Skin of body (tissue), 2 donors: Measurements from ENCODE around the gene VAMP5. TPM values are rescaled to one million over a fixed set of nuclear protein-coding genes. Genes with fewer than 3 reads are reported as not detected.
"Not testable (repeated sequence)": the region's sequence is repeated elsewhere in the genome, so short reads cannot be mapped to it uniquely, and the experiment has no call there.

ENCODE experiments used
- DNase-seq: peaks from one replicate; lab custom pipeline; 2025; lab: John Stamatoyannopoulos, UW
- total RNA-seq: library from RNA; depleted of rRNA; stranded (reverse); fragments of >200 nt; gene quantifications from one replicate; pipeline ENCODE4 v1.2.3, GENCODE V29; 2014

The VAMP5 gene
- total RNA-seq, 1 donor from 2014 or later = 8.9 TPM

DNA sequence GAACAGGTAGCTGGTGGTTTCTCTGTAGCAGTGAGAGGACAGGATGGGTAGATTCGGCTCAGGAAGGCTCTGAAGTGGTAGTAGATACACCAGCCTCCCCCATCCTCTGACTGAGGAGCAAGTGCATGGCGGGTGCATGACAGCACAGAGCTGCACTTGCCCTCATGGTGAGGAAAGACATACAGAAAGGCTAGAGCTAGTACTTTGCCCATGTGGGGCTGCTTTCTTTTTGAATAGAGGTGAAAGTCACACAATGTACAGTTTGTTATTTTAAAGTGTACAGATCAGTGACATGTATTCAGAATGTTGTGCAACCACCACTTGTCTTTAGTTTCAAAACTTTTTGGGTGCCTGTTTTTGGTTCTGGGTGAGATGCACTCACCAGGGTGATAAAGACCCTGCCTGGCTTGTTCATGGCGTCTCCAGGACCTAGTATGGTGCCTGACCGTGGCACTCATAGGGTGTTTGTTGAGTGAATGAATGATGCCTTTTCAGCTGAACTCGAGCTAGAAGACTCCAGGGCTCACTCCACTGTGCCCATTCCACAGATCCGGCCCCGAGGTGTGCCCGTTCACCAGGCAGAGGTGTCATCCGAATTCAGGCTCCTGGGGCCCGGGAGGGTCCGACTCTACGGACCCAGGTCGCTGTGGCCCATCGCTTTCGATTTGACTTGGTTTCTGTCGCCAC, 421 bp upstream of the VAMP5 start:
- DNase-seq = no peak

DNA sequence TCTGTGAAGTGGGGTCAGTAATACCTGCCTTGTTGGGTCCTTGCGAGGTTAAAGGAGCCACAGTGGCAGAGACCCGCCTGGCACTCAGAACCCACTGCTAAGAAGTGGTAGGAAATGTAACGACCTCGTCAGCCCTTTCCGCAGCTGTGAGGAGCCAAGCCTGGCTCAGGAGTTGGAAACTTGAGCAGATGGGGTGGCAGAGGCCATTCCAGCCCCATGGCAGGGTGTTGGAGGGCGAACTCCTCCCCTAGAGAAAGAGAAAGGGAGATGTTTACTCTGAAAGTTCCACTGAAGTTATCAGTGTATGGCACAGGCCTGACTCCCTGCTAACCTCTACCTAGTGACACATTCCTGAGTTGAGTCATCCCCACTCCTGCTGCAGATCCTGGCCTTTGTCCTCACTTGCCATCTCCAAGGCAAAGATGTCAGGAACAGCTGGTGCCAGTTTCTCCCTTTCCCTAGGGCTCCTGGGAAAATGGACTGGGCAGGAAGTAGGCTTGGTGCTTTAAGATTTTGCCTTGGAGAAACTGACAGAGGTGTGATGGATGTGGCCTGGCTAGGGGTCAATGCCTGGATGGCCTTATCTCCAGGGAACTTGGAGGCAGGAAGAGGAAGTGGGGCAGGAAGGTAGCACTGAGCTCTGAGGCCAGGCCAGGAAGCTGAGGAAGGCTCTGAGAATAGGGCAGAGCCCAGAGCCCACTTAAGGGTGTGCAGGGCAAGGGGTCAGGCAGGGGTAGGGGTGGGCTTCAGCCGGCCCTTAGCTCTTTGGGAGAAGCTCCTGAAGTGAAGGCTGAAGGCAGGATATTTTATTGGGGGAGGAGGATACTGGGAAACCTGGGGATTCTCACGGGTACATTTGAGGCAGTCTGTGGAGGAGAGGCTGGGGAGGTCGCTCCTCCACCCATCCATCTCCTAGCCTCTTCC, 888 bp downstream of the VAMP5 start:
- DNase-seq = no peak

DNA sequence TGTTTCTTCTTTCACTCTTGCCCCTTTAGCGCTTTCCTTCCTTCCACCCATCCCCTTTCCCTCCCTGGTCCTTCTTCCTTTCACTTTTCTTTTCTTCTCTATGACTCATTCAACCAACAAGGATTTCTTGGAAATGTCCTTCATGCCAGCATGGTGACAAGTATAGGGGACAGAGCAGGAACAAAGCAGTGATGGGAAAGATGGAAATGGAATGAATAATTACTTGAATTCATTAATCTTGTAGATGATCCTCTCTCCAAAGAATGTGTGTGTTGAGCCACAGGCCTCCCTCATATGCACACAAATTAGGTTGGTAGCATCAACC, 1.5 kb downstream of the VAMP5 start:
- no peak for DNase-seq

DNA sequence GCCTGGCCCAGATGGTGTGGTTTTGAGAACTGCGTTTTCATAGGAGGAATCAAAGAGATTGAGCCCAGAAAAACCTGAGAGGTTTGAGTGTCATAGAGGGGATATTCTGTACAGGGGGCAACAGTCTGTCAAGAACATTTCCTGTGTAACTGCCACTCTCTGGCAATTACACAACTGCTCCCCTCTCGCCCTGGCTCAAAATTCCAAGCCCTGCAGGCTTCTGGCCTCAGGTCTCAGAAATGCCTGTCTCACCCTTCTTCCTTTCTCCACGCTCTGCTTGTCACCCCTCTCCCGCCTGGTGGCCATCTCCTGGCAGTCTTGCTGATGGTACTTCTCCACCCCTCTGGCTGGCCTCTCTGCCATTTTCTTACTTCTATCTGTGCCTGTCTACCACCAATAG, 4.0 kb downstream of the VAMP5 start:
- DNase-seq = no peak

DNA sequence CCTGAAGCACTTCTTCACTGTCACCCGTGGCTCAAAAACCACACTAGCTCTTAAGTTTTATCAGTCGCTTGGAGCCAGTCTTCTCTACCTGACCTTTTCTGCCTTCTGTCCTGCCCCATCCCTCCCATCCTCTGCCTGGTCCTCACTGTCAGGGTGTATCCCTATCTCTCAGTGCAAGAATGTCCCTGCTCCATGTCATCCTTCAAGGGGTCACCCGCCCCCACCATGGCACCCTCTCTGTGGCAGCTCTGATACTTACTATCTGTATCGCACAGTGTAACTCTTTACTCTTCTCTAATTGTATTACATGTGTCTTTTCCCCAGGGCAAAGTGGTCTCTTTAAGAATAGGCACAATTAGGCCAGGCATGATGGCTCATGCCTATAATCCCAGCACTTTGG, 4.4 kb downstream of the VAMP5 start:
- DNase-seq = no peak

DNA sequence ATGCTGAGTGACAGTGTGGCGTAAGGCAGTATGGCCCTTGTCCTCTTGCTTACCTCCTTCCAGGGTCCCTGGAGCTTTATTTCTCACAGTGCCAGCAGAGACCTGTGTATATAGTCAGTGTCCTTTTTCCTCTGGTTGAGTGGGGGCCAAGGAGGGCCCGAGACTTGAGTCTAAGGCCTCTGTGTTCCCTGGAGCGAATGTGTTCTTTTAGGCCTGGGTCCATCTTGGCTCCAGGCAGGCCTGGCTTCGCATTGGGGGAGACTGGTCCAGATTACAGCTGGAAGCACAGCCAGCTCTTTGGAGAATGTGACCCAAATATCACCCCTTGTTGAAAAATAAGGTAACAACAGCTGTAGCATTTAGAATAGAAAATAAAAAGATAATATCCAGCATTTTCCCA, 5.0 kb downstream of the VAMP5 start:
- DNase-seq = no peak

DNA sequence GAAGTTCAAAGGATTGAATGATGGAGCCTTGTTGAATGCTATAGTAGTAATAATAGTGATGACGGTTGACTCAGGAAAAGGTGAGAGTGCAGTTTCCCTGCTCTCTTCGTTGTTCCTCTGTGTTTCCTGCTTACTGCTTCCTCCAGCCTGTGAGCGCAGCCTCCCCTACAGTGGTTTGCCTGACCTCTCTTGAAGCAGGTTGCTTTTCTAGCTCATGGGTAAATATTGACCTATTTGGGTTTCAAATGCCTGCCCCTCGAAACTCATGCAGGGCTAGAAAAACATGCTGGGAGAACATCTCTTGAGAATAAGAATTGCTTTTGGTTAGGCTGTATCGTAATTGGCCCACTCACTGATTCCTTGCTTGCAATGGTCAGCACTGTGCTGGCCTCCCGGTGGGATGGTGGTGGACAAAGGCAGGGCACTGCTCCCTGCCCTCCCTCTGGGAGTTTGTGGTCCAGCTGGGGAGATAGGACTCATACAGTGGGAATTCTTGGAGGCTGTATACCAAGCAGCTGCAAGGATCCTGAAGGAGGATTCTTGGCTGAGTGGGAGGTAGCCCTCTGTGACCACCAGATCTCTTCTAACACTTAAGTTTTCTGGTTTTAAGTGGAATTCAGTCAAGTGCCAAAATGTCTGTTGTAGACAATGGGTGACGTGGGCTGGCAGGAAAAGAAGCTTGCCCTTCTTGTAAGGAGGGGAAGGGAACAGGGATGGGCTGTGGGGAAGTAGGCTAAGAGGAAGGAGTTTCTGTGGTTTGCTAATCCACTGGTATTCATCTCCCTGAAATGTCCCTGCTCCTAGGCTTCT, 6.0 kb downstream of the VAMP5 start:
- no peak for DNase-seq

DNA sequence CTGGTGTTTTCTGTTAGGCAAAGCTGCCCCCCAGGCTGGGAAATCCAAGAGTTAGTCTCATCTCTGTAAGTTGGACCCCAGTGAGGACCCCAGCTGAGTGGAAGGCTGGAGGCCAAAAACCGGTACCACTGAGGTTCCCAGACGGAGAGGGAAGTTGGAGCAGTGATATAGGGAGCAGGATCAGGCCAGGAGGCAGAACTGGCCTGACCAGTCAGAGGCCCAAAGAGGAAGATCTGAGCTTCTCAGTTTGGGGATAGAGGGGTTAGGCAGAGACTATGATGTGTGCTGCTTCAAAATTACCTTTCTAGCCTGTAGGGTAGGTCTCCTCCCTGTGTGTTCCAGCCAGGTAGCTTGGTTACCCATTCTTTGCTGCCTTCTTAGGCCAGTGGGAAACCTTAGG, 6.7 kb downstream of the VAMP5 start:
- DNase-seq = no peak

DNA sequence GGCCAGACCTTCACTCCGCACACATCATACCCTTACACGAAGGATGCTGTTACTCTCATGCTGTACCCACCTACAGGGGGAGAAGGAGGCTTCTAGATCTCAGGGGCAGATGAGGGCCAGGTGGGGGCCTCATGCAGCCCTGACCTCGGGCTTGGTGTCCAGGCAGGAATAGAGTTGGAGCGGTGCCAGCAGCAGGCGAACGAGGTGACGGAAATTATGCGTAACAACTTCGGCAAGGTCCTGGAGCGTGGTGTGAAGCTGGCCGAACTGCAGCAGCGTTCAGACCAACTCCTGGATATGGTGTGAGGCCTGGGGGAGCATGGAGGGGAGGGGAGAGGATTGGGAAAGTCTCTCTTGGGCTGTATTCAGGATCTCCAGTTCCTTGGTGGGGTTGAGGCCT, 7.3 kb downstream of the VAMP5 start:
- DNase-seq = no peak

DNA sequence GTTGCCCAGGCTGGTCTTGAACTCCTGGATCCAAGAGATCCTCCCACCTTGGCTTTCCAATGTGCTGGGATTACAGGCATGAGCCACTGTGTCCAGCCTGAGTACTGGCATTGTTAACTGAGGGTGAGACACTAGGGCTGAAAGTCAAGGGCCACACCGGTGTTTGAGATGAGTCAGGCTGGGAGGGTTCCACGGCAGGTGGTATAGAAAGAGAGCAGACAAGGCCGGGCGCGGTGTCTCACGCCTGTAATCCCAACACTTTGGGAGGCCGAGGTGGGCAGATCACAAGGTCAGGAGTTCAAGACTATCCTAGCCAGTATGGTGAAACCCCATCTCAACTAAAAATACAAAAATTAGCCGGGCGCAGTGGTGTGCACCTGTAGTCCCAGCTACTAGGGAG, 8.1 kb downstream of the VAMP5 start:
- not testable (repeated sequence) for DNase-seq

DNA sequence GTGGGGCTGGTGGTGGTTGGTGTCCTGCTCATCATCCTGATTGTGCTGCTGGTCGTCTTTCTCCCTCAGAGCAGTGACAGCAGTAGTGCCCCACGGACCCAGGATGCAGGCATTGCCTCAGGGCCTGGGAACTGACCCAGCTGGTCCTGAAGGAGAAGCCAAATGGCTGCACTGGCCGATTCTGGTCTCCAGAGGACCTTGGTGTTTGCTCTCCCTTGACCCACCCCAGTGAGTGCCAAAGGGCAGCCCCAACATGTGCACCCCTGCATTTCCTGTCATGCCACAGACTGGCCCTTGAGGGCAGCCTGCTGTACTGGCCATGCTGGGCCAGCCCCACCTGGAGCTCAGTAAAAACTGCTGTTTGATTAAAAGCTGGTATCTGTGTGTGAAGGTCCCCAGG, 8.8 kb downstream of the VAMP5 start:
- no peak for DNase-seq

DNA sequence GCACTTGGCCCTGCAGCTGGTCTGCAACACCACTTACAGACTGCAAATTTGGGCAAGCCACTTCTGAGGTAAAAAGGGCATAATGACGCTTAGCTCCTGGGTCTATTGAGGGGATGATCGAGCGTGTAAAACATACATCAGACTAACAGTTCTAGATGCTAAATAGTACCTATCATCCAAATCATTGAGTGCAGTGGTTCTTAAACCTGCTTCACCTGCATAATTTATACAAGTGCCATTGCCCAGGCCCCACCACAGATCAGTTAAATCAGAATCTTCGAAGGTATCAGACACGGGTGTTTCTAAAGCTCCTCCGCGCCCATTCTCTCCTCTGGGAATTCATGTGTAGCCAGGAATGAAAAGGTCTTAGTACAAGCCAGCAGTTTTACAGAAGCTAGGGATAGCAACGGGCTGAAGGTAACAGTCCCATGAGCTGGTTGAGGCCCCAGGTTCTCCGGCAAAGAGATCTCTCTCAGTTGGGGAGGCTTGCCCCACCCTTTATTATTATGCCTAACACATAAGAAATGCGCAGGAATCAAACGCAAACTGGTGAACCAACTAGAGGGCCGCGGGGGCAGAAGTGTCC, 10.6 kb downstream of the VAMP5 start:
- no peak for DNase-seq

DNA sequence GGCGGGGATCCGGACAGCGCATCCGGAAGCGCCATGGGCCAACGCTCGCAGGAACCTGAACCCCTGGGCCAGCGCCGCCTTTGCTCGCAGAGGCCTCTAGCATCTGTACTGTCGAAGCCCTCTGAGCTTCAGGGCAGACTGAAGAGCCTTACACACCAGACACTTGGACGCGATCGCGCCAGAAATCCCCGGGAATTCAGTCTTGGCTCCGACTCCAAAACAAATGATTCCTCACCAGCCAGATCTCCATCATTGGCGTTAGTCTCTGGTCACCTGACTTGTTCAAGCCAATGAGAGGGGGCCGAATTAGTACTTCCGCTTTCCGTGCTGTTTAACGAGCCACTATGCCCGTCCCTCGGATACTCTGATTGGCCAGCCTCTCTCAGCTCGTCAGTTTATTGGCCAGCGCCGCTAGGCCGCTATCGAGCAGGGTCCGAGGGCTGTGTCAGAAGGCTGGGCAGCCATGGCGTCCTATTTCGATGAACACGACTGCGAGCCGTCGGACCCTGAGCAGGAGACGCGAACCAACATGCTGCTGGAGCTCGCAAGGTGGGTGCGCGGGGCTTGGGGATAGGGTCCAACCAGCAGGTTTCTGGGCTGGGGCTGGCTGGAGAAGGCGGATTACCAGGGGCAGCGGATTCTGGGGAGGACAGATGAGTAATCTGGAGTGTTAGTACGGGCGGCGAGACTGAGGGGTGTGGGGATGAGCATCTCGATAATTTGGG, 11.2 kb downstream of the VAMP5 start, which contains the start of gene RNF181:
TSS of gene RNF181 (plus strand) at position 445 of the 725 bp plus-strand sequence. CDS start at position 464, 19 bp downstream.
- DNase-seq = peak; percentile 100

DNA sequence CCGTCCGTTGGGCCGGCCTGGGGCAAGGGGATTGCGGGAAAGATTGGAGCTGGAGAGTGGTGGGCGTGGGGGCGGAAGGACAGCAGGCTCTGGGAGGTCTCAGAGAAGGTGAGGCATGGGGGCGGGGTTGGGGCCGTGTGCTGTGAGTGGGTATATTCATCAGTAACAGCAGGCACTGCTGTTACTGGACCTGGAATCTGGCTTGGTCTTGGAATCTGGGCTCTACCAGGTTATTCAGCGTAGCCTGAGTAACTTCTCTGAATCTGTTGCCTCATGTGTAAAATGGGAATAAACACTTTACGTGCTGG, 11.7 kb downstream of the VAMP5 start:
- DNase-seq = no peak

DNA sequence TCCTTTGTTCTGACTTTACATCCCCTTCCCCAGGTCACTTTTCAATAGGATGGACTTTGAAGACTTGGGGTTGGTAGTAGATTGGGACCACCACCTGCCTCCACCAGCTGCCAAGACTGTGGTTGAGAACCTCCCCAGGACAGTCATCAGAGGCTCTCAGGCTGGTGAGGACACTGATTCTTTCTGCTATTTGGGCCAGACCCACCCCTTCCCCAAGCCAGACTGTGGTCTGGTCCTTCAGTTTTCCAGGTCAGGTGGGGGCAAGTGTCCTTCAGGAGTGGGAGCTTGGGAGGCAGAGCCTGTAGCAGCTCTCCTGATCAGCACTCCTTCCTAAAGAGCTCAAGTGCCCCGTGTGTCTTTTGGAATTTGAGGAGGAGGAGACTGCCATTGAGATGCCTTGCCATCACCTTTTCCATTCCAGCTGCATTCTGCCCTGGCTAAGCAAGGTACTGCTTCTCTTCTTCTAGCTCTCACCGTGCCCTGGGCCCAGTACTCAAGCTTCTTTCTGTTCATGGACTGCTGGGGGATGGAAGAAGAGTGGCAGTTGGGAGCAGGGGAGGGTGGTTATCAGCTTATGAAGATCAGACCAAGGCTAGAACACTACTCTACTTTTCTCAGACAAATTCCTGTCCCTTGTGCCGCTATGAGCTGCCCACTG, 12.4 kb downstream of the VAMP5 start:
- no peak for DNase-seq

DNA sequence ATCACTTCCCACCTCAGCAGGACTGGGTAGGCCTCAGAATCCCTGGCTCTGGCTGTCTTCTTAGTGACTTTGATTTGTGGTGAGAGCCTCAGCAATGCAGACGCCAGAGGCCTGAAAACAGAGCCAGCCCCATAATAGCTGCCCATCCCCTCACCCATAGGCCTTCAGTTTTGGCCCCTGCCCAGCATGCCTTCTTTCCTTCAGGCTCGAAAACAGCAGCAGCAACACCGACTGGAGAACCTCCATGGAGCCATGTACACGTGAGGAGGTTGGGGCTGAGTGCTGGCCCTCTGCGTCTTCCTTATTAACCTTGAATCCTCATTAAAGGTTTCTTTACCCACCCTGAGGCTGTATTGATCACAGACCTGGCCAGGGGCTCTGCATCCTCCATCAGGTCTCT, 13.0 kb downstream of the VAMP5 start:
- DNase-seq = no peak

DNA sequence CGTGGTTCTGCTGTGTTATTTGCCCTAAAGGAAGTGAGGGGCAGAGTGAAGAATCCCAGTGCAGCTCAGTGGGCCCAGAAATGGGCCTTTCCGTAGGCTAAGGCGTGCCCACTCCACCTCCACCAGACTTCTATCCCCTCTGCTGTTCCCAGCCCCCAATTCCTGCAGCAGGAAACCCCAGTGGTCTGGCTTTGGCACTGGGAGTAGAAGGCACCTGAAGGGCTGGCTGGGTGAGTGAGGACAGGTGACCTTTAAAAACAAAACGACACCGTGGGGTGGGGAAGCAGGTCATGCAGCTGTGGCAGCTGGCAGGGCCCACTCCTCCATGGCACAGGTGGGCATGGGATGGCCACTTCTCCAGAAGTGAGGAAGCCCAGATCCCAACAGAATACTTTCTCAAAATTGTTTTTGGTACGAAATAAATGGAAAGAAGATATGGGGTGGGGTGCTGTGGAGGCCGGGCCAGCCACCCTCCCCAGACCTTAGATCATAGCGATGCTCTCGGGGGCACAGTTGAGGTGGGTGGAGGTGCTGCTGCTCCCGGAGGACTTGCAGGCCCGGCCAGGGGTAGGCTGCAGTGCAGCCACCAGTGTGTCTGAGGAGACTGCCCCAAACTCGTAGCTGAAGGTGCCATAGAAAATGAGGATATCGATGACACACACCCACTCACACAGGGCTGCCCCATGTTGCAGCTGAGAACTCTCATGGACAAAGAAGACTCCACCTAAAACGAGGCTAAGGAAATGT, 14.5 kb downstream of the VAMP5 start:
- no peak for DNase-seq

DNA sequence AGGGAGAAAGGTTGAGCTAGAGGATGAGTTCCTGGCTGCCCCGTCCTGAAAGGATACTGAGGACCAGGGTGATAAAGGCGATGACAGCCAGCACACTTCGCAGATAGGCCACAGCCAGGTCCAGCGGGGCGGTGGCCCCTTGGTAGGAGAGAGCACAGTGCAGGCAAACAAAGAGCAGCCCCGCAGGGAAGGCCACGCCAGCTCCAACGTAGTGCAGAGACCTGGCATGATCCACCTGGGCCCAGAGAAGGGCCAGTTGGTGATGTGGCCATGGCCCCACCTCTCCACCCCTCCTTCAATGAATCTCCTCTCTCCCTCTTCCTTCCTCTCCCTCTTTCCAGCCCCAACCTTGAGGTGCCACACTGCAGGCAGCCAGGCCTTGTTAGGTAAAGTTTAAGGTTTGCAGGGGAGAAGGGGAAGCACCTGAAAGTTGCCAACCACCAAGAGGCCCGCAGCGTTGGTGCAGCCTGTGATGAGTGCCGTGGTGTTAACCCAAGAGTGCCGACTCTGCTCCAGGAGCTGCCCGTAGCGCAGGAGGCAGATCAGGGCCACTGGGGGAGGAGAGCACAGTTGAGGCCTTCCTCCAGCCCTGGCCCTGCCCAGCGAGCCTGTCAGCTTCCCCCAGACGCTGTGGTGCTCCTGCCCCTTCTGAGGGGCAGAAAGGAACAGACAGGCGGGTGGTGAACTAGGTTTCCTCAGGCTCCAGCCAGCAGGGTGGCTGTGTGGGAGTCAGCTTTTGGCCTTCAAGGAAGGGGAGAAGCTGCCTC, 15.4 kb downstream of the VAMP5 start:
- no peak for DNase-seq

DNA sequence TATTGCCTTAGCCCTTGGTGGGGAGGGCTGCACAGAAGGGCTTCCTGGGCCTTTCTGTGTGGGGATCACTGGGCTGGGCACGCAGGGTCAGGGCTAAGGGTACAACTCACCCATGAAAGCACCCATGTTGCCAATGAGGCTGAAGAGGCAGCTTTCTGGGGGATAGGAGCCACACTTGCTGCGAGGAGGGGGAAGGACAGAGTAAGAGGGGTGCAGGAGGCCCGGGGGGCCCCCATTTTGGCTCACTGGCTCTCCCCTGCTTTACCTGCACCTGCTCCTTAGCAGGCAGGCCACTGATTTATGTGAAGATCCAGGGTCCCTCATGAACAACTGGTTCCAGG, 16.0 kb downstream of the VAMP5 start:
- no peak for DNase-seq
